GM18511 (cell line): ENCODE data around the gene UBE2E2.

Source experiments
- ATAC-seq: cut with Tn5 transposase; IDR thresholded peaks from one replicate; pipeline ENCODE4 v1.9.1; 2021; ENCODE audit warnings: mild to moderate bottlenecking, moderate library complexity; ENCODE audit not compliant: unreplicated experiment

UBE2E2 gene

DNA sequence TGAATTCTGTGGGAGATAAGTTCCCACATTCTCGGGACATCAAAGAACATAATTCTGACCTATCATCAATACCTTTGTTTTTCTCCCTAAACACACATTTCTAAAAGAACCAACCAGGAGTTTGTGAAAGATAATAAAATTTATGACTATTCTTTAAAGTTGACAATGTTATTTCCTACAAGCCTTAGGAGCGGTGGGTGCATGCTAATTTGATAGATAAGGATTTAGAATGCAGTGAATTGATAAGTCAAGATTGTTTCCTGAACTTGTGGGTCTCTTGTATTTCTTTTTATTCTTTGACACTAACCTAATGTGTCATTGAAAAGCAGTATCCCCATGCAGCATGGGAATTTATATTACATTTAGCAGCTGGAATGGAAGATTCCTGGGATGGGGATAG is 10.3 kb upstream of the UBE2E2 start:
- no peak for ATAC-seq

DNA sequence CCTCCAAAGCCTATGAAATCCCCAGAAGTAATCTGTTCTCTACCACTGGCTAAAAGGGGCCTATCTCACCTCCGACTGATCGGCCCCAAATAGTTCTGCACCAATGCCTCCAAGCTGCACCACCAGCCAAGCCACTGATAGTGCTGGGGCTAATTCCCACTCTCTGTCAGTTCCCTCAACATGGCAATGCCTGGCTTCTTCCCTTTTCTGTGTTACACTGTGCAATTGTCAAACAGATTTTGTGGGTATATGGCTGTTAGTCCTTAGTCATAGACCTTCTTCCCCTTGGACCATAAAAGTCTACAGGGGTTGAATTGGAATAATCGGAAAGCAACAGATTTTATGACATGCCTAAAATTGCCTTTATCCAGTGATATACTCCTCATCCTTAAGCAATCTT is 9.3 kb upstream of the UBE2E2 start:
- no peak for ATAC-seq

DNA sequence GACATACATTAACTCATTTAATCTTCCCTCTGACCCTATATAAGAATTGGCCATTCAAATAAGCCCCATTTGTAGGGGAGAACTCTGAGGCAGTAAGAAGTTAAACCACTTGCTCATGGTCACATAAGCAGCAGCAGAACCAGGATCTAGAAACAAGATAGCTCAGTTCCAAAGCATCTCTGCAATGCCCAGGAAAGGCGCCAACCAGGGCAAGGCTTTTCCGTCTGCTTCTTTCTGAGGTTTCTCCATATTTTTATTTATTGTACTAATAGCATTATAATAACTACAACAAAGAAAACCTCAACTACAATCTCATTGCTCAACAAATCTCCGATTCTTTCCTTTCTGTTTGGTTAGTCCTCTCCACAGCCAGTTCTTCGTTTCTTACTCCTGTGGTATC is 4.3 kb upstream of the UBE2E2 start:
- no peak for ATAC-seq

DNA sequence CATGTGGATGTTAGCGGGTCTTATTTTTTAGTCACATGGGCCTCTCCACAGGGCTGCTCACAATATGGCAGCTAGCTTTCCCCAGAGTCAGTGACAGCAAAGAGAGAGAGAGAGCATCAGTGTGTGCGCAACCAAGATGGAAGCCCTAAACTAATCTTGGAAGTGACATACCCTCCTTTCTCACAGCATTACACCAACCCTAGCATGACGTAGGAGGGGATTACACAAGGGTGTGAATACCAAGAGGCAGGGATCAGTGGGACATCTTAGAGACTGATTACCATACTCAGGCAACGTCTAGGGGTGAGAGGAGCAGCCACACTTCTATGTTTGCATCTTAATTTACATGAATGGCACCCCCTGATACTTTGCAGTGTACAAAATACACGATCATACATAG is 3.5 kb upstream of the UBE2E2 start:
- ATAC-seq, result no peak

DNA sequence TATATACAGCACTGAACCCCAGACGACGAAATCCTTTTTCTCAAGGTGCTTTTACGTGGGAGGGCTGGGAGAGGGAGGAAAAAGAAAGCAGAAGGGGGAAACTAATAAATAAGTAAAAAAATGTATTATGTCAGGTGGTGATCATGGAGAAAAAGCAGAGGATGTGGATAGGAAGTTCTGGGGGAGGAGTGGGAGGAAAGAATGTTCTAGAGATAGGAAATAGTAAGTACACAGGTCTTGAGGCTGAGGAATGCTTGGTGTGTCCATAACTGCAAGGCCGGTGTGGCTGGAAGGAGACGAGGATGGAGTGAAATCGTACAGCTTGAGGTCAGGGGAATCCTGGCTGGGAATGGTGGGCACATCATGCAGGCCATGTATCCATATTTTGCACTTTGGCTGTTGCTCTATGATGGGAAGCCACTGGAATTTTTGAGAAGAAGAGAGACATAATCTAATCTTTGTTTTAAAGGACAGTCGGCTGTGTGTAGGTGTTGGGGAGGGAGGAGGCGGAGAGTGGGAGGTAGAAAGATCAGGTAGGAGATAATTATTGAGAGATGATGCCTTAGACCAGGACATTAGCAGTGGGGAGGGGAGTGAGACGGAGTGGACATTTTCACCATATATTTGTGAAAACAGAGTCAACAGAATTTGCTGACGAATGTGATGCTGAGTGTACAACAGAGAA is 1.8 kb upstream of the UBE2E2 start:
- ATAC-seq, result no peak

DNA sequence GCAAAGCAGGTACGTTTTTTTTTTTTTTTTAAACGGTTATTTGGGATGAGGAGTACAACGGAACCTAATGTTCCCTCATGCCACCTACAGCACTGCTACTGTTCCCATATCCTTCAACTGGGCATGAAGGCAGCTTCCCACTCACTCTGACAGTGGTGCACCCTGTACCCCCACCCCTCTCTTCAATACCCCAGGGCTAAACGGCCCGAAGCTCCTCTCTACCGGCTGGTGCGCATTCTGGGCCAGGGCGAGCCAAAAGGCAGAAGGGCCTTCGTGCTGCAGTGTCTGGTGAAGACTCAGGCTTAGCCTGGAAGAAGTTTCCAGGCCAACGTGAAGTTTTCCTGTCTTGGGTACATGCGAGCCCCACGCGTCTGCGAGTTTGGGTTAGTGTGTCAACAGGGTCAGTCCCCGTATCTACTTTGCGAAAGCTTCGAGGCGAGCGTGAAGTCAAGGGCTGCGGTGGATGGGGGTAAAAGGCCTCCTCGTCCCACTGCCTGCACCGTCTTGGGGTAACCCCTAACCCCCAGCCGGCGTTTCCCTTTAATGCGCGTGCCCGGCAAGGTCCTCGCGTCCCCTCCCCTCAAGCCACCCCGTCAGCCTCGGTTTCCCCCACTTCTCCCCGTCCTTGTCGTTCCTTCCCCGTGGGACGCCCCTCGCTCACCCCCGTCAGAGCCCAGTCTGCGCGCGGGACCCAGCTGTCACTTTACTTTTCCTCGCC is 765 bp upstream of the UBE2E2 start:
- ATAC-seq, result peak; percentile 39

DNA sequence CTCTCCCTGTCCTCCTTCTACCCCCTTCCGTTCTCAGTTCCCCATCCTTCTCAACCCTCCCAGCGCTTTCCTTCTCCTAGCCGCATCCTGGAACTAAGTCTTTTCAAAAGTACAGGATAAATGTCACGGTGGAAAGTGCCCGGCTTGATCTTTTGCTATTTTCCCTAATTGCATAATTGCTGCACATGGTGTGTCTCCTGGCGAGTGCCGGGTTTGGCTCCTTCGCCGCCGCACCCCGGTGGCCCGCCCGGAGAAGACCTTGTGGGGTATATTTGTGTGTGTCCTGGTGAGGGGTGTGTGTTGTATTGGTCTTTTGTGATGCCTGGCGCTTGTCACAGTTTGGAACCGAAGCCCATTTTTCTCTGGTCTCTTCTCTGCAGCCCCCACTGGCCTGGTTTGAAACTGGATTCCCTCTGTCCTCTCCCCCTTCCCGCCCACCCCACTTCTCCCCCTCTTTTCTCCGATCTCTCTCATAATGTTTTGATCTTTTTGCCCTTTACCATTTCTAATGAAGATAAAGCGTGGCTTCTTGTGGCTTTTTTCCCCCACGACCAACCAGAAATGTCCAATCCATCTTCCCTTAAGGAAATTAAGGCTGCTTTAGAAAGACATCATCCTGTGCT is 692 bp downstream of the UBE2E2 start:
- ATAC-seq, result peak; percentile 31

DNA sequence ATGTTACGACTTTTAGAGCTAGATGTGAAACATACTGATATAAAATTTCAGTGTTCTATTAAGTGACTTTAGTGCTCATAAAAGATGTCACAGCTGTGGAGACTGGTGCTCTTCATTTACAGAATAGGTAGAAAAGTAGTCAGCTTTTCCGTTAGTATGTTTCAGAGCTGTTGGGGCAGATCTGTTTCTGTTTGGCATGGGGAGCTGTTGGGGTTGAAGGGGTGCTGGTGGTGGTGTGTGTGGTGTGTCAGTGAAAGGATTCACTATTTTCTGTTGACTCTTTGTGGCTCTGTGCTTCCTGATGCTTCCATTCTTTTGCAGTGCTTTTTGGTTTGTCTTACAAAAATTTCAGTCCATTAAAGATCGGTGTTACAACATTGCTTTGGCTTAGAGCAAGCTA is 3.2 kb downstream of the UBE2E2 start:
- no peak for ATAC-seq

DNA sequence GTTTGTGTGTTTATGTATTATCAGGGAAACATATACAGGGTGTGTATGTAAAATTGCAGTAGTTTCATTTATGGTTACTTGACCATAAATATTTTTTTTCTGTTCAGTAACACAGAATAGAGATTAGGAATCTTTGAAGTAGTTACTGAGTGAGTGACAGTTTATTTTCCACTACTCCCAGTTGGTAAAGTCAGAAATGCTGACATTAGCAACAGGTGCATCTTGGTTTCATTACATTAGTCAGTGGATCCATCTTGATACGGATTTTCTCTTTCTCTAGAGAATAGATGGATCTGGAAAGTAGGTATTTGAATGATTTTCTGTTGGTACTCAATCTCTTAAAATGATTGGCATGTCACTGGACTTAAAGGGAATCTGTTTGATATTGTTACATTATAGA is 6.0 kb downstream of the UBE2E2 start:
- ATAC-seq, result no peak

DNA sequence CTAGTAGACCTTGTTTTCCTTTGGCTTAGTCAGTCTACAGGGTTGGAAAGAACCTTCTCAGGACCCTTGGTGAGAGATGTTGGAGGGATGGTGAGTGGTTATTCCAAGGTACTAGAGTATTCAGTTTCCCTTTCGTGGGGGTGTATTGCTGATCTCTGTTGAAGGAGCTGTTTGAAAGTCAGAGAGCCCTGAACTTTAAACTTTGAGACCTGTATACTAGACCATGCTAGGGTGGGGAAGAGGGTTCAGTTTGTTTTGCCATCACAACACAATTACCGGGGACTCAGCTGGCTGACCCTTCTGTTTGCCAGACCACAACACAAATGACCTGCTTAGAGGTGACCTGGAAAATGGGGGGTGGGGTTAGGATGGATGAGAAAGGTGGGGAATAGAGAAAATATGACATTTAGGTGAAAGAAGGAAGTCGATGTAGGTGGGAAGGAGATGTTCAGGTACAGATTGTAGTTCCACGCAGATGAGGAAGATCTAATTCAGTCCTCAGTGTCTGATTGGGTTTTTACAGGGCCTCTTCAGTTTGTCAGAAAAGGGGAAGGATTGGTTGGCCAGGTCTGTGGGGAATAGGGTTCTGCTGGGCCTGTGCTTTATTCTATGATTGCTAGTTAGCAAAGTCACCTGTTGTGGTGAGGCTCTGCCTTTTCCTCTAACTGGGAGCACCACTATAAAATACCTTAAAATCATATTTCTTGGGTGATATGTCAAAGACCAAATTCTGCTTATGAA is 6.8 kb downstream of the UBE2E2 start:
- ATAC-seq, result no peak

DNA sequence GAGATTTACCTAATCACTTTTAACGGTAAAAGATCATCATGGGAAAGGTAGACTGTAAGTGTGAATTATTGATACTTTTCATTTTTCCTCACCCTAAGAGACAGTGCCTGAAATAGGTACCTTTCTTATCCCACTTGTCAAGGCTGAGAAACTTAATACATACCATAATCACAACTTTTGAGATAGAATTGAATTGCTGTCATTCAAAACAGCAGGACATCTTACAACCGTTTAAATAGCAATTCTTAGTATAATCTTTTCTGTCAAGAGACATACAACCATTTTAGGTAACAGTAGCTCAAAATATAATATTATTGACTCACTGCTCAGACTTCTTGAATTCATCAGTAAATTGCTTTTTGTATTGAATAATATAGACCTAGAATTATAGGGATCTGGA is 10.7 kb downstream of the UBE2E2 start:
- no peak for ATAC-seq

DNA sequence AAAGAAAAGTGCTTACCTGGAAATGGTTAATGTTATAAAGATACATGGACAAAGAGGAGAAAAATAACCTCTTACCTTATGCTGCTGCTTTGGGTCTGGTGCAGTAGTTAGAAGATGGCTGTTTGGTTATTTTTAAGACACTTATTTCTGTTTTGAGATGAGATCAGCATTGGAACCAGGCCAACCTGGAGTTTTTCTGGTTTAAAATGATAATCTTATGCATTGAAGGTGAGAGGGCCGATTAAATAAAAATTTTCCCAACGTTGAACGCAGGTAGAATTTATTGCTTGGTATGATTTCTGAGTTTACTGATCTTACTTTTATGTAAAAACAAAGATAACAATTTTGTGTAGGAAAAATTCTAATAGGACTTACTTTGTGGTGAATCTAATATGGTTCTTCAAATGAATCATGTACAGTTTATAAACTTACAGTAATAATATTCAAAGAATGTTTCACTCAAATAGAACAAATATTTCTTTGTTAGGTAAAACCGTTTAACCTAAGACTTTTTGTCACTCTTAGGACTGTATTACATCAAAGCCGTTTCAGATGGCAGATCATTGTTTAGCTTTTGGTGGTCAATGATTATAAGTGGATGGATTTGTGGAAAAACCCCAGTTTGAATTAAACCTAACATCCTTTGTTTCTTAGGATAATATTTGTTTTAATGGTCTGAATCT is 14.9 kb downstream of the UBE2E2 start:
- no peak for ATAC-seq

DNA sequence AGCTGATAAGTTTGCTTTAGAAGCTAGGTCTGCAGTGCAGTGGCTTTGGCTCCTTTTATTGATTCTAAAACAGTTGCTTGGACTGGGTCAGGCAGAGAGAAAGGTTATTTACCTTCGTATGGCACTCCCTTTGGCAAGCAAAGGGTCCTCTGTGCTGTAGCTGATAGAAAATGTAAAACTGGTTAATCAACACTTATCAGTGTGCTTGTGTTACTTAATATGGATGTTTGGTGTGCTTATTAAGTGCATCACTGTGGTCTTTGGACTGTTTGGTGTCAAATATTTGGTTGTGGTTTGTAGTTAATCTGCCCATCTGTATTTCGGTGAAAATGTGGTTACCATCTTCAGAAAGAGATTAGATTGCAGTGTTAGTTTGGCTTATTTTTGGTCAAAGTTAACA is 16.0 kb downstream of the UBE2E2 start:
- peak; percentile 59 for ATAC-seq

DNA sequence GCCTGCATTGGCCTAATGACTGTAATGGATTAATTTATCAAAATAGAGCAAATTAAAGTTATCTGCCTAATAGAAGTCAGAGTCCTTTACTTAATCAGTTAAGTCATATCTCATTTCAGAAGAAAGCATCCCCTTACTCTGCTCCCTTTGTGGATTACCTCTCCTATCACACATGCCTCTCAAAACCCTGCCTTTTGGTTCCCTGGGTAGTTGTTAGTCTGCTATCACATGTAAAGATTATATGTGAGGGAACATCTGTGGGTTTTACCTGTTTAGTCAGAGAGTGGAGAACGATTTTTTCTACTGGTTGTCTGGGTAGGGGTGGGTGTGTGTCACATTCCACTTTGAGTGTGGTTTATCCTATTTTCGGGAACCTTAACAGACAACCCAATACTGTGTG is 16.4 kb downstream of the UBE2E2 start:
- ATAC-seq, result peak; percentile 57

DNA sequence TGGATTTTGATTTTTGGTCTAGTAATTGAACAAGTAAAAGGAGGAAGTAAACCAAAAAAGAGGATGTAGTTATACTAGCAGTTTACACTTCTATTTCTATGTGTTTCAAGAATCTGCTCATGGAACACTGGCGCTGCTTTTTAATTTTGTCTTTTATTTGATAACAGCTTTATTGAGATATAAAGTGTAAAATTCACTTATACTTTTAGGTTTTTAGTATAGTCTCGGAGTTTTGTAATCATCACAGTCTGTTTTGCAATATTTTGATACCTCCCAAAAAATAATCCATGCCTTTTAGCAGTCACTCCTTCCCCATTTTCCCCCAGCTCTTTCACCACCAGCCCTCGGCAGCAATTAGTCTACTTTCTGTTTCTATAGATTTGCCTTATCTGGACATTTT is 18.0 kb downstream of the UBE2E2 start:
- no peak for ATAC-seq

DNA sequence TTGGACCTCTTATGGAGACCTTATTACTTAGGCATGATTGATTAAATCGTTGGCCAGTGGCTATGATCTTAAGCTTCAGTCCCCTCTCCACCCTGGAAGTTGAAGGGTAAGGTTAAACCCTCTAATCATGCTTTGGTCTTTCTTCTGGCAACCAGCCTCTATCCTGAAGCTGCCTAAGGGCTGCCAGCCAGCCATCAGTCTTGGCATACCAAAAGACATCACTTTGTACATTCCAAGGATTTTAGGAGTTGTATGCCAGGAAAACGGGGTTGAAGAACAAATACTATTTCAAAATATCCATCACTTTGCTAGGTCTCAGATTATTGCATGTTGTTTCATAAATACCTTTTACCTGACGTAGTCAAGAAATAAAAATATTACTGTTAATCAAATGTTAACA is 28.9 kb downstream of the UBE2E2 start:
- ATAC-seq, result no peak

DNA sequence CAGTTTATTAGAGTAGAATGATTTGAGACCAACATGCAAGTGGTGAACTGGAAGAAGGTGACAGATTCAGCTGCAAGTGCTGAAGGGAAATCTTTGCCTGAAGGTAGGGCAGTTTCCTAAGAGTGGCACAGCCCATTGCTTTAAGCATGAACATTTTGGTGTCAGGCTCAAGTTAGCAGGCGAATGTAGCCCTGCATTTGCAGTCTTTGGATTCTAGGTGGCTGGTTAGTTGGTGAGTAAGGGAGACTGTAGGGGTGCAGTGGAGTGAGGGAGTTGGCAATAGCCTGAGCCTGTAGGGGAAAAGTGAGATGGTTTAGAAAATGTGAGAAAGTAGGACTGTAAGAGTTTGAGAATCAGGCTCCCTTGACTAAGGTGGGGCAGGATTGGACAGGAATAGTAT is 29.7 kb downstream of the UBE2E2 start:
- ATAC-seq, result no peak

DNA sequence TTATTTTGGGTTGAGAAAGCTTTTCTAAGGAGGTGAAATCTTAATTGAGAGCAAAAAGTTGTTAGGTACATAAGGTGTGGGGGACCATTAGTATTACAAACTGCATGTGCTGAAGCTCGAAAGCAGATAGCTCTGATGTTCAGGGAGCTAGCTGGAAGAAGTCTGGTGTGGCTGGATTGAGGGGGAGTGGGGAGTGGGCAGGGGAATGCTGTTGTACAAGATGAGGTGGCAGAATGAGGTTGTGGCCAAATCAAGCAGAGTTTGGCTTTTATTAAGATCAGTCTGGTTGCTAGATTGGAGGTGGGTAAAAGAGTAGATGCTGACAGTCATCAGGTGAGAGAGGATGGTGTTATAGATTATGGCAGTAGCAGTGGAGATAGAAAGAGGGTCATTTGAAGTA is 32.1 kb downstream of the UBE2E2 start:
- ATAC-seq, result no peak

DNA sequence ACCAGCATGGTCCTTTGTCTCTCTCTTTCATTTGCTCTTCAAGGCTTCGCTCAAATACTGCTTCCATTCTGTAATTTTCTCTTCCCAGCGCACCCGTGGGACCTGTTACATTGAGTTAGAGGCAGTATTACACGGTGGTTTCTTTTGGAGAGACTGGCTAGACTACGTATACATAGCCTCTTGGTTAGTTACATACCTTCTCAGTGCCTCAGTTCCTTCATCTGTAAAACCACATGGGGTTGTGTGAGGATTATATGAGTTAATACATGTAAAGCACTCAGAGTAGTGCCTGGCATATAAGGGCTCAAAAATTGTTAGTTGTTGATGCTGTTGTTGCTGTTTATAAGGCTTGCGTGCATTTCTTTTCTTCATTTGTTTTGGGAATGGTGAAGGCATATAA is 33.8 kb downstream of the UBE2E2 start:
- no peak for ATAC-seq

DNA sequence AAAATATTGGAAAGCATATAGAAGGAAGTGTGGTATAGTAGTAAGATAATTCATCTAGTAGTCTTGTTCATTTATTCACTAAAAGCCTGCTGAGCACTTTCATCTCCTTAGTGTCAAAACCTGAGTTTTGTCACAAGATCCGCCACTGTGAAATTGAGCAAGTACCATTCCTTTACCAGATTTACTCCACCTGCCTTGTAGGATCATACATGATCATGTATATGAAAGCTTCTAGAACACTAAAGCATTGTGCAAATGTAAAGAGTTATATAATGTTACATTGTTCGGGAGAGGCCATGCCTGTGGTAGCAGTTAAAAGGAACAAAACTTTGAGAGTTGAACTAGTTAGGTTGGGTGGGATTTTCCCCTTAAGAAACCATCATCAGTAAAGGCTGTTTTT is 35.0 kb downstream of the UBE2E2 start:
- ATAC-seq, result no peak

DNA sequence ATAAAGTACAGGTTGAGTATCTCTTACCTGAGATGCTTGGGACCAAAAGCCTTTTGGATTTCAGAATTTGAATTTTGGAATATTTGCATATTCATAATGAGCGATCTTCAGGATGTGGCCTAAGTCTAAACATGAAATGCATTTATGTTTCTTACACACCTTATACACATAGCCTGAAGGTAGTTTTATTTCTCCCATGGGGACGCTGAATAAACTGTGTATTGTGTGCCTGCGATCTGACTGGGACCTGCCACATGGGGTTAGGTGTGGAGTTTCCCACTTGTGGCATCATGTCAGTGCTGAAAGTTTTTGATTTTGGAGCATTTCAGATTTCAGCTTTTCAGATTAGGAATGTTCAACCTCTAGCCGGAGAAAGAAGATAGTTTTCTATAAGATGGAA is 35.5 kb downstream of the UBE2E2 start:
- ATAC-seq, result no peak
